ENCODE measurements around the gene INPP5D. TPM values are rescaled to one million over a fixed set of nuclear protein-coding genes. Genes with fewer than 3 reads are reported as not detected.

INPP5D gene
- total RNA-seq, 1 experiment from 2014 or later = 17.2 TPM

DNA sequence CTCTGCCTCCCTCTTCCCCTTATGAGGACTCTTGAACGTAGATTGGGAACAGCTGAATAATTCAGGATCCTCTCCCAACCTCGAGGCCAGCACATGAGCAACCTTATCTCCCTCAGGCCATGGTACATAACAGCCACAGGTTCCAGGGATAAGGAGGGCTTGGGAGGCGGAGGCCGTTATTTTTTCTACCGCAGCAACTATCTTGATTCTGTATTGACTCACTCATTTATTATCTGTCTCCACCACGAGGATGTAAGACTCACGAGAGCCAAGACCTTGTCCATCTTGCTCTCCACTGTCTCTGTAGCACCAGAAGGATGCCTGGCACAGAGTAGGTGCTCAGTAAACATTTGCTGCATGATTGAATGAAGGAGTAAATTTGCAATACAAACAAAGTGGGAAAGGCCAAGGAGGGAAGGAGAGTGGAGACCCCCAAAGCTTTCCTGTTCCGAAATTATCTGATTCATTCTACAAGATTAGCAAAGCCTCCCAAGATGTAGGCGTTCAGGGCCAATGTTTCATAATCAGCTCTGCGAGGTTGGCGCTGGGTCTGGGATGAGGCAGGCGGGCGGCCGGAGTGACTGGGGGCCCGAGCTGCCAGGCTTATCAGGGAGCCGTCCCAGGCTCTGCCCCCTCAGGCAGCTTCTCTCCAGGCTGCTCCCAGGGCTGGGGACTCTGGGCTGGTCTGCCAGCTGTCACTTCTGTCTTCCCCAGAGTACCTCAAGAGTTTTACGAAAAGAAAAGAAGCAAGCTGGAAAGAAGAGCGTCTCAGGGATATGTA, 31.6 kb downstream of the INPP5D start:
- ATAC-seq (no peak), DNase-seq (ENCODE audit: low spot score) (no peak)
- ChIA-PET POLR2A (no interaction called here), CTCF (interaction anchor here (0.5 to 0.9 kb wide), 2 partner anchors 37 to 212 kb away, joined by 3 to 4 read pairs; no protein-coding TSS in a partner anchor)
- Mint-ChIP-seq H3K4me1 (peaks cover 10% of the 10 kb centered on the region), H3K27me3 (ENCODE audit: low read depth) (no peaks in the 10 kb centered on the region), H3K9me3 (no peaks in the 10 kb centered on the region), H3K4me3 (no peak overlapping the region), H3K36me3 (no peaks in the 10 kb centered on the region), H3K27ac (no peak overlapping the region)
- TF ChIP-seq SMAD3 (CRISPR knock-in tag; IDR thresholded peaks at IDR 0.05; ENCODE audit: borderline replicate concordance) (no peak), NFE2L1 (CRISPR knock-in tag; IDR thresholded peaks at IDR 0.05) (no peak), ELF4 (CRISPR knock-in tag; IDR thresholded peaks at IDR 0.05; ENCODE audit: low read depth) (no peak), ZBTB21 (CRISPR knock-in tag; IDR thresholded peaks at IDR 0.05; ENCODE audit: borderline replicate concordance) (no peak), KAT7 (CRISPR knock-in tag; IDR thresholded peaks at IDR 0.05; ENCODE audit: borderline replicate concordance) (no peak), RORB (CRISPR knock-in tag; IDR thresholded peaks at IDR 0.05) (no peak), ZNF138 (CRISPR knock-in tag; conservative IDR thresholded peaks at IDR 0.05) (no peak), JUN (CRISPR knock-in tag; IDR thresholded peaks at IDR 0.05) (no peak), CBFB (CRISPR knock-in tag; IDR thresholded peaks at IDR 0.05; ENCODE audit: low read depth) (no peak), SOX15 (CRISPR knock-in tag; IDR thresholded peaks at IDR 0.05) (no peak), ZMAT4 (CRISPR knock-in tag; IDR thresholded peaks at IDR 0.05) (no peak), IRF2 (CRISPR knock-in tag; IDR thresholded peaks at IDR 0.05; ENCODE audit: borderline replicate concordance, low read depth) (no peak)
- TF ChIP-seq, protein P1, sequence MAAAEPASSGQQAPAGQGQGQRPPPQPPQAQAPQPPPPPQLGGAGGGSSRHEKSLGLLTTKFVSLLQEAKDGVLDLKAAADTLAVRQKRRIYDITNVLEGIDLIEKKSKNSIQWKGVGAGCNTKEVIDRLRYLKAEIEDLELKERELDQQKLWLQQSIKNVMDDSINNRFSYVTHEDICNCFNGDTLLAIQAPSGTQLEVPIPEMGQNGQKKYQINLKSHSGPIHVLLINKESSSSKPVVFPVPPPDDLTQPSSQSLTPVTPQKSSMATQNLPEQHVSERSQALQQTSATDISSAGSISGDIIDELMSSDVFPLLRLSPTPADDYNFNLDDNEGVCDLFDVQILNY (CRISPR knock-in tag; IDR thresholded peaks at IDR 0.05) = no peak

DNA sequence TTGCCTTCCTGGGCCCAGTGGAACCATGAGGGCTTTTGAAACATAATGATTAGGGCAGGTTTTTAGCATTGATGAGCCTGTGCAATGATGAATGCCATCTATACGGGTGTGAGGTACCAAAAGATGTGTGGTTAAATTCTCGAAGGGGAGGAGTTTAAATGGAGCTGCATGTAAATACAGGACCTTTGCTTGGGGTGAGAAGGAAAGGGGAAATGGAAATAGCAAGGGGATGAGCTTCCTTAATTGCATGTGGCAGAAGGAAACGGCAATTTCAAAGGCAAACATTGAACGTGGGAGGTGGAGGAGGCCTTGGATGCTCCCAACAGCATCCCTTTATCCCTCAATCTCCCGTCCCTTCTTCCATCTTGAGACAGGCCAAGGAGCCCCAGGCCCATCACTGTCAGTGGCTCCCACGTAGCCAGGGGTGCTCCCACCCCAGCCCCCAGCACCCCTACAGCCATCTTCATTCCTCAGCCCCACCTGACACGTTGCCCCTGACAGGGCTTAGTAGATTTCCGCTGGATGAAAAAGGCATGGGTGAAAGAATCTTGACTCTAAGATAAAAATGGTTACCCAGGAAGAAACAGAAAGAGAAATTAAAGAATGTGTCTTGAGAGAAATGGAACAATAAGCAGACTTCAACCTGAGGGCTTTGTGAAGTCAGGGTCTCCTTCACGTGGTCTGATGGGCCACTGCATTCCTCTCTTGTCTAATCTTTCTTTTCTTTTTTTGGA, 32.5 kb downstream of the INPP5D start:
- no peak for ATAC-seq
- H3K27ac Mint-ChIP-seq = no peak overlapping the region

More for the DNA sequence above, 32.5 kb downstream of the INPP5D start:
- no peaks in the 10 kb centered on the region for H3K36me3 Mint-ChIP-seq
- POLR2A ChIA-PET = no interaction called here
- H3K9me3 Mint-ChIP-seq = no peaks in the 10 kb centered on the region
- no peak for TF ChIP-seq ATF1 (CRISPR knock-in tag; IDR thresholded peaks at IDR 0.05)
- TF ChIP-seq, protein P2, sequence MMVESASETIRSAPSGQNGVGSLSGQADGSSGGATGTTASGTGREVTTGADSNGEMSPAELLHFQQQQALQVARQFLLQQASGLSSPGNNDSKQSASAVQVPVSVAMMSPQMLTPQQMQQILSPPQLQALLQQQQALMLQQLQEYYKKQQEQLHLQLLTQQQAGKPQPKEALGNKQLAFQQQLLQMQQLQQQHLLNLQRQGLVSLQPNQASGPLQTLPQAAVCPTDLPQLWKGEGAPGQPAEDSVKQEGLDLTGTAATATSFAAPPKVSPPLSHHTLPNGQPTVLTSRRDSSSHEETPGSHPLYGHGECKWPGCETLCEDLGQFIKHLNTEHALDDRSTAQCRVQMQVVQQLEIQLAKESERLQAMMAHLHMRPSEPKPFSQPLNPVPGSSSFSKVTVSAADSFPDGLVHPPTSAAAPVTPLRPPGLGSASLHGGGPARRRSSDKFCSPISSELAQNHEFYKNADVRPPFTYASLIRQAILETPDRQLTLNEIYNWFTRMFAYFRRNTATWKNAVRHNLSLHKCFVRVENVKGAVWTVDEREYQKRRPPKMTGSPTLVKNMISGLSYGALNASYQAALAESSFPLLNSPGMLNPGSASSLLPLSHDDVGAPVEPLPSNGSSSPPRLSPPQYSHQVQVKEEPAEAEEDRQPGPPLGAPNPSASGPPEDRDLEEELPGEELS (CRISPR knock-in tag; IDR thresholded peaks at IDR 0.05) = no peak
- TF ChIP-seq MXD4 (CRISPR knock-in tag; IDR thresholded peaks at IDR 0.05; ENCODE audit: borderline replicate concordance) = no peak
- TF ChIP-seq, protein P1 (CRISPR knock-in tag; IDR thresholded peaks at IDR 0.05) = no peak
- TF ChIP-seq ZNF281 (CRISPR knock-in tag; IDR thresholded peaks at IDR 0.05) = no peak
- TF ChIP-seq, protein P3, sequence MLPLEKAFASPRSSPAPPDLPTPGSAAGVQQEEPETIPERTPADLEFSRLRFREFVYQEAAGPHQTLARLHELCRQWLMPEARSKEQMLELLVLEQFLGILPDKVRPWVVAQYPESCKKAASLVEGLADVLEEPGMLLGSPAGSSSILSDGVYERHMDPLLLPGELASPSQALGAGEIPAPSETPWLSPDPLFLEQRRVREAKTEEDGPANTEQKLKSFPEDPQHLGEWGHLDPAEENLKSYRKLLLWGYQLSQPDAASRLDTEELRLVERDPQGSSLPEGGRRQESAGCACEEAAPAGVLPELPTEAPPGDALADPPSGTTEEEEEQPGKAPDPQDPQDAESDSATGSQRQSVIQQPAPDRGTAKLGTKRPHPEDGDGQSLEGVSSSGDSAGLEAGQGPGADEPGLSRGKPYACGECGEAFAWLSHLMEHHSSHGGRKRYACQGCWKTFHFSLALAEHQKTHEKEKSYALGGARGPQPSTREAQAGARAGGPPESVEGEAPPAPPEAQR (CRISPR knock-in tag; IDR thresholded peaks at IDR 0.05) = no peak
- TF ChIP-seq ZNF263 (CRISPR knock-in tag; IDR thresholded peaks at IDR 0.05; ENCODE audit: low read depth) = no peak
- no peak for TF ChIP-seq ZNF423 (CRISPR knock-in tag; IDR thresholded peaks at IDR 0.05)
- no peak for TF ChIP-seq RORB (CRISPR knock-in tag; IDR thresholded peaks at IDR 0.05)
- CTCF ChIA-PET = interaction anchor here (0.5 to 0.9 kb wide), 2 partner anchors 36 to 211 kb away, joined by 3 to 4 read pairs; no protein-coding TSS in a partner anchor
- H3K4me1 Mint-ChIP-seq = peaks cover 10% of the 10 kb centered on the region
- no peaks in the 10 kb centered on the region for H3K27me3 Mint-ChIP-seq (ENCODE audit: low read depth)
- no peak for DNase-seq (ENCODE audit: low spot score)
- H3K4me3 Mint-ChIP-seq = no peak overlapping the region

Data from WTC11 (cell line).